Measurements from ENCODE around the gene CARD9. TPM values are rescaled to one million over a fixed set of nuclear protein-coding genes. Genes with fewer than 3 reads are reported as not detected.
A peak's percentile ranks its signal among the peaks of the same experiment; 100 is the strongest.

The CARD9 gene
- total RNA-seq, 4 donors from 2014 or later: 2.5 to 6.9 (median 4.9) TPM

DNA sequence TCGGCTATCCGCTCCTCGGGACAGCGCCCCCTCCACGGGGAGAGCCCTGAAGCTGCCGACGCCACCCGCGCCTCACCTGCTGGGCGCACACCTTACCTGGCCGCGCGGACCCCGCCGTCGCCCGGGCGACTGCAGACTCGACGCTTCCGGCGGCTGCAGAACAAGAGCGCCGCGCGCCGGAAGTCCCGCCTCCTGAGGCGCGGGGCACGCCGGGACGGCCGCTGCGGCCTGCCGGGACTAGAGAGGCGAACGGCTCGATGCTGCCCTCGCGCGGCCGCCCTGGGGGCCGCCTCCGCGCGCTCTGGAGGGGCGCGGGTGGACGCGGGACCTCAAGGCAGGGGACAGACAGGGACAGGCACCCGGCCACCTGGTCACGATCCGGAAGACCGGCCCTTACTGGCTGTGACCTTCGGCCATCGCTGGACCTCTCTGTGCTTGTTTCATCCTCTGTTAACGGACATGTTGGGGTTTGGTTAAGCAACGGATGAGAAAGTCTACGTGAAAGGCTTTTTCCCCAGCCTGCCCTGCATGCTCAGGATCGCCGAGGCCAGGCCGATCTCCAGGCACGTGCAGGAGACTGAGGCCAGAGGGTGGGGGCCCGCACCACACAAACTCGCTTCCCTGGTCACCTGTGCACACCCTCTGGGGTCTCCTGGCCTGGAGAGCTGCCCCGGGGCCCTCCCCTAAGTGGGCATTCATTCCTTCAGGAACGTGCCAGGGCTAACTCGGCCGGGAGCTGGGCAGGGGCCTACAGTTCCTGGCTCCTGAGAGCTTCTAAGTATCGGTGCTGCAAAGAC lies 26.8 kb upstream of the CARD9 start, which contains the start of gene SNAPC4:
TSS of gene SNAPC4 (minus strand) at position 133 of the 797 bp plus-strand sequence. CDS start 1,742 bp downstream, outside the sequence.
- TF ChIP-seq, protein P1, sequence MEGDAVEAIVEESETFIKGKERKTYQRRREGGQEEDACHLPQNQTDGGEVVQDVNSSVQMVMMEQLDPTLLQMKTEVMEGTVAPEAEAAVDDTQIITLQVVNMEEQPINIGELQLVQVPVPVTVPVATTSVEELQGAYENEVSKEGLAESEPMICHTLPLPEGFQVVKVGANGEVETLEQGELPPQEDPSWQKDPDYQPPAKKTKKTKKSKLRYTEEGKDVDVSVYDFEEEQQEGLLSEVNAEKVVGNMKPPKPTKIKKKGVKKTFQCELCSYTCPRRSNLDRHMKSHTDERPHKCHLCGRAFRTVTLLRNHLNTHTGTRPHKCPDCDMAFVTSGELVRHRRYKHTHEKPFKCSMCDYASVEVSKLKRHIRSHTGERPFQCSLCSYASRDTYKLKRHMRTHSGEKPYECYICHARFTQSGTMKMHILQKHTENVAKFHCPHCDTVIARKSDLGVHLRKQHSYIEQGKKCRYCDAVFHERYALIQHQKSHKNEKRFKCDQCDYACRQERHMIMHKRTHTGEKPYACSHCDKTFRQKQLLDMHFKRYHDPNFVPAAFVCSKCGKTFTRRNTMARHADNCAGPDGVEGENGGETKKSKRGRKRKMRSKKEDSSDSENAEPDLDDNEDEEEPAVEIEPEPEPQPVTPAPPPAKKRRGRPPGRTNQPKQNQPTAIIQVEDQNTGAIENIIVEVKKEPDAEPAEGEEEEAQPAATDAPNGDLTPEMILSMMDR (IDR thresholded peaks at IDR 0.05): peak in 1 of 3 donors; percentile 77
- ATAC-seq (ENCODE audit: low FRiP score): peak; percentile 86
- peak; percentile 60 for DNase-seq (ENCODE audit: low spot score)

DNA sequence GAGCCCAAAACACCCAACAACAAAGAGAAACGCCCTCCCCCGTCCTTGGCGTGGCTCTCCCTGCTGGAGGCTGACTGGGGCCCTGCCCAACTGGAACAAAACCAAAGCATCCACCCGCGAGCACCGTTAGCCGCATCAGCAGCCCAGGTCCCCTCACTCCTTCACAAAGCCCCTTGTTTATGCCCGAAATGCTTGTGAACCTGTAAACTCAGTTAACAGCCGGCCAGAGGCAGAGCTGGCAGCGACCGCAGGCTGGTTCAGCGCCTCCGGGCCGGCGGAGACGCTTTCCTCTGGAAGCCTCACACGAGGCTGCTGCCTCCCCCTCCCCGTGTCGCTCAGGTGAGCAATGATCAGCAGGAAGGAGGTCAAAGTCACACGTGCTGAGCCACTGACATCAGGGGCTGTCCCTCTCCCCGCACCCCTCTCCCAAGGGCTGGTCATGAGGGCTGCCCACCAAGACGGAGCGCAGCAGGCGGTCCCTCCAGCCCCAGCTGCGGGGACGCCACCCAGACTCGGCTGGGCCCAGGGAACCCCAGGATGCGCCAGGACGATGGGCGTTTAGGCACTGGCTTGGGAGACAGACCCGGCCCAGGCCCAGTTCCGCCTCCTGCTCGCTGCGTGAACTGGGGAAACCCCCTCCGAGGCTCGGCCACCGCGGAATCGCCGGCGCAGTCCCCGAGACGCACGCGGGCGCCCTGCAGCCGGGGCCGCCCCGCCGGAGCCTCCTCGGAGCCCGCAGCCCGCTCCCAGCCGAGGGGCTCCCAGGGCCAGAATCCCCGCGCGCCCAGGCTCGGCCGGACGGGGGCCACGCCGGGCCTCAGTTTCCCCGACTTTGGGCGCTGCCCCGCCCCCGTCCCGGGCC lies 25.9 kb upstream of the CARD9 start:
- DNase-seq (ENCODE audit: low spot score) (no peak), ATAC-seq (ENCODE audit: low FRiP score) (peak; percentile 29)
- TF ChIP-seq, protein P1 (IDR thresholded peaks at IDR 0.05): no peak

DNA sequence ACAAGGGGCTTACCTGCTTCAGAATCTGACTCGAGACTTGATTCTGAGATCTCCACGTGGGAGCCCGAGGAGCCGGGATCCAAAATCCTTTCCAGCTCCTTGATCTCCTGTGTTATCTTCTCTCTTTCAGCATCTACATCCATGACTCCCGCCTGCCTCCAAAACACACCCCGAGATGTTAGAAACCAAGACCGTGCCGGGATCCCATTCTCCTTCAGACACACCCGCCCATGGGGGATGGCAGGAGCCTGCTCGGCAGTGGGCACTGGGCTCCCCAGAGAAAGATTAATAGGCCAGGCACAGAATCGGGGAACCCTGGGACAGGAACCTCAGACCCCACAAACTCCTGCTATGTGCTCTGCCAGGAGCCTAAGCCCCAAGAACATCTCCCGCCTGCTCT lies 24.8 kb upstream of the CARD9 start:
- ATAC-seq (ENCODE audit: low FRiP score) (no peak), DNase-seq (ENCODE audit: low spot score) (no peak)
- TF ChIP-seq, protein P1 (IDR thresholded peaks at IDR 0.05): no peak

DNA sequence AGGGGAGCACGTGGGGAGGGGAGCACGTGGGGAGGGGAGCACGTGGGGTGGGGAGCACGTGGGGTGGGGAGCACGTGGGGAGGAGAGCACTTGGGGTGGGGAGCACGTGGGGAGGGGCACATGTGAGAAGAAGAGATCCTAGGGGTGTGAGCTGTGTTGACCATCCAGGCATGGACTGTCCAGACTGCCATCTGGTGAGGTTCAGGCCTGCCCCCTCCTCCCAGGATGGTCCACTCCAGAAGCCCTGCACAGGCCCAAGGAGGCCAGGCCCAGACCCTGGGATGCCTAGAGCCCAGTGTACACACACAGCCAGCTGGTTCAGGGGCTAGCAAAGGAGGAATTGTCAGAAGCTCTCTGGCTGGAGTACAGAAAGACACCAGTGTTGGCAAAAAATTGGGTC lies 24.2 kb upstream of the CARD9 start:
- no peak for ATAC-seq (ENCODE audit: low FRiP score)
- TF ChIP-seq, protein P1 (IDR thresholded peaks at IDR 0.05): no peak
- DNase-seq (ENCODE audit: low spot score): no peak

DNA sequence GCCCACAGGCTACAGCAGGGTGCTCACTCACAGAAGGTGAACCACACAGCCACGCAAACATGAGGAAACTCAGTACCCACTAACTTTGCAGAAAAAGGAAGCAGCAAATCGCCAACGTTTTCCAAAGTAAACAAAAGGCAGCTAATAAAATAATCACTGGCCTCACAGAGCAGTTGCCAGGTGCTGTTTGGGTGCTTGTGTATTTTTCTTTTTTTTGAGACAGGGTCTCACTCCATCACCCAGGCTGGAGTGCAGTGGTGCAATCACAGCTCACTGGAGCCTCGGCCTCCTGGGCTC lies 22.7 kb upstream of the CARD9 start:
- ATAC-seq (ENCODE audit: low FRiP score): no peak
- TF ChIP-seq, protein P1 (IDR thresholded peaks at IDR 0.05): no peak
- no peak for DNase-seq (ENCODE audit: low spot score)

DNA sequence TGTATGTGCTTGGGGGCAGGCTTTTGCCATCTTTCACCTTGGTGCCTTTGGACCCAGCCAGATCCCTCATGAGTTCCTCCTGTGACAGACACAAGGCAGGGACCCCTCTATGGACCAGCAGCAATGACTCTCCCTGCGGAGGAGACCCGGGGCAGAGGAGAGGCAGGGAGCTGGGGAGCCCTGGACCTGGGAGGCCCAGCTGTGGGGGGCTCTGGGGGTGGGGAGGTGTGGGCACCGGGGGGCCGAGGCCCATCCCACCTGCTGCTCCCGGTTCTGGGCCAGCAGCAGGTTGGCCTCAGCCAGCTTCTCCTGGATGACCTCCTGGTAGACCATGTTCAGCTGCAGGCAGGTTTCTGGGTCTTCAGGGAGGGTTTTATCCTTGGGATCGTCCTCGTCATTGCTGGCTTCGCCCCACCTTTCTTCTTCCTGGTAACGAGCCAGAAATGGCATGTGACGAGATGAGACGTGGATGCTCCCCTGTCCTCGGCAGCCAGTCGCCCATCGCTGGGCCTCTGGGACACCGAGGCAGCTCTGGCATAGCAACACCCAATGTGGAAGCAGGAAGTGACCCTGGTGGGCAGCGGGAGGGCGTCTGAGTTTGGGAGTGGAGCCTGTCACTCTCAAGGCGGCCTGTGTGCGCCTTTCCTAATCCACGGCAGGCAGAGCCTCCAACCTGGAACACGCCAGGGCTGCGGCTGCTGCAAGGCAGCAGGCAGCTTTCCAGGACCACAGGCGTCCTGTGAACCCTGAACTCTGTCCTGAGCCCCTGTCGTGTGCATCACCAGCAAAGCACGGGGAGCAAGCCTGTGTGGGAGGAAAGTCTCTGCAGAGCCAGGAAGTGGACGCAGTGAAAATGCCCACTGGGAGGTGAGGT lies 22.1 kb upstream of the CARD9 start:
- ATAC-seq (ENCODE audit: low FRiP score) (no peak), DNase-seq (ENCODE audit: low spot score) (no peak)
- TF ChIP-seq, protein P1 (IDR thresholded peaks at IDR 0.05): no peak
